Erythroblast (primary cell): ENCODE data around the gene PGD.
"Not testable (repeated sequence)": the region's sequence is repeated elsewhere in the genome, so short reads cannot be mapped to it uniquely, and the experiment has no call there.

Experiments
- DNase-seq, 2 experiments: peaks; one replicate each; lab custom pipeline; 2025; lab: John Stamatoyannopoulos, UW
- GATA1 ChIP-seq: IDR thresholded peaks from 2 replicates; pipeline ENCODE4 v1.6.1; 2011; ENCODE audit warnings: low read depth, mild to moderate bottlenecking, control low read depth, low read length, moderate library complexity
- POLR2A ChIP-seq: IDR thresholded peaks from 2 replicates; pipeline ENCODE4 v1.6.1; 2011; ENCODE audit warnings: mild to moderate bottlenecking, low read length

PGD gene

DNA sequence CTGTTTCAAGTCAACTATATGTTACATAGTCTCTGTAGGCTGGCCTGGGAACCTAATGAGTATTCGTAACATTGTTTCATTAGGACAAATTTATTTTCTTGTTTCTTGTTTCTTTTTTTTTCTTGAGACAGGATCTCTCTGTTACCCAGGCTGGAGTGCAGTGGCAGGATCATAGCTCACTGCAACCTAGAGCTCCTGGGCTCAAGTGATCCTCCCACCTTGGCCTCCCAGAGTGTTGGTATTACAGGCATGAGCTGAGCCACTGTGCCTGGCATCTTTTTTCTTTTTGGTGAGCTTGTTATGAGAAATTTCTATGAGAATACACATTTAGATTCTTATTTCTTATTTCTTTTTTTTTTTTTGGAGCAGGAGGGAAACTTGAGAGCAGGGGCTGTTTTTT lies 38.2 kb downstream of the PGD start:
- TF ChIP-seq POLR2A: no peak
- no peak for TF ChIP-seq GATA1
- no peak for DNase-seq

DNA sequence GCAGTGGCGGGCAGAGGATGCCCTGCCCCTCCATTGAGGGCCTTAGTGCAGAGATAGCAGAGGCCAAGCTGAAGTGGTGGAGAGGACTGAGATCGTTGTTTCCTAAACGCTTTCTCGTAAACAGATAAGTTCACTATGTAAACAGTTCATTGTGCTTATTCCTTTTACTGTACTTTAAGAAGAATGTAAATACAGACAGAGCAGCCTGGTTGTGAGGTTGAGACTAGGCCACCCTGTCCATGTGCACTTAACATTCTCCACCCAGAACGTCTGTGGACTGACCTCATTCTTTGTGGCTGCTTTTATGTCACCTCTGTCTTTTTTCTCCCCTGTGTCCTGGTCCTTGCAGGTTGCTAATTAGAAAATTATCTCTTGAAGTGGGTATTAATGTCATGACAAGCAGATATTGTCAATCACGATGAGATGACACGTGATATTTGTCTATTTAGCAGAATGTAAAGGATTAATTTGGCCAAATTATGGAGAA lies 39.9 kb downstream of the PGD start:
- no peak for TF ChIP-seq POLR2A
- no peak for TF ChIP-seq GATA1

DNA sequence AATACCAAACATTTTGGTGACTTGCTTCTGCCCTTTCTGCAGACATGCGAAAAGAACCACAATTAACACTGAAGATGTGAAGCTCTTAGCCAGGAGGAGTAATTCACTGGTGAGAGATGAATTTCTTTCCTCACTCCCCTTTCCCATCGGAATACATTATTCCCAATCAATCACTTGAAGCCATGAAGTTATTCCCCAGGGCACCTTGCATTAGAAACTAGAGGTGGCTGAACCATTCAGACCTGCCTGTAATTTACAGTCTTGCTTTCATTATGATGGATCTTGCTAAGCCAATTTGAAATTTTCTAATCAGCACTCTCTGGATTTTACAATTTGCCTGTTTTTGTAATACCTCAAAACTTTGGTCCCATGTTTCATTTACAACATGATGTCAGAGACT lies 41.4 kb downstream of the PGD start:
- no peak for TF ChIP-seq POLR2A
- TF ChIP-seq GATA1: no peak
- no peak for DNase-seq

More for the DNA sequence above, 39.9 kb downstream of the PGD start:
- no peak for DNase-seq

DNA sequence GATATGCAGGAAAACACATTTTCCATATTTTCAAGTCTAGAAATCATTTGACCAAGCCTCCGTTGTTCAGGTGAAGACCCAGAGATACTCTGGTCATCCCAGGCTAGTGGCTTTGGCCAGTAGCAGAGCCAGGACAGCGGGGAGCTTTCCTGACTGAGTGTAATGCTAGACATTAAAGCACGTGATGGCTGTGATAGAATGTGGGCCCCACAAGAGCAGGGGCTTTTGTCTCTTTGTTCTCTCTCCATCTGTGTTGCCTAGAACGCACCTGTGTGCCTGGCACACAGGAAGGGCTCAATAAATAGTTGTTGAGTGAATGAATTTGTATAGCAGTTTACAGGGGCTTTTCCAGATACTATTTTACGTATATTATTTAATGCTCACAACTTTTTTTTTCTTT lies 41.9 kb downstream of the PGD start:
- TF ChIP-seq GATA1 (no peak), POLR2A (no peak)
- DNase-seq: no peak

DNA sequence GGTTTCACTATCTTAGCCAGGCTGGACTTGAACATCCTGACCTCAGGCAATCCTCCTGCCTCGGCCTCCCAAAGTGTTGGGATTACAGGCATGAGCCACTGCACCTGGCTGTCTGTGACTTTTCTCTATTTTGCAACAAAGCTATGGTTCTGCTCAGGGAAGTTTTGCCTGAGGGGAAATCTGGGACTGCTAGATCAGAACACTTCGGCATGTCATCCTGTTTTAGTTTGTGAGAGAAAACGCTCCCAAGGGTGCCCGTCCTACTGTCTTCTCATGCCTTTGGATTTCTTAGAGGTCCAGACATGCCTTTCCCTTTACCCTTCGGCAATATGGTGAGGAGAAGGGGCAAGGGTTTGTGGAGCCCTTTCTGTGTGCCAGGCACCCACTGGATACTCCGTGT lies 45.4 kb downstream of the PGD start:
- no peak for DNase-seq
- TF ChIP-seq GATA1 (no peak), POLR2A (no peak)

DNA sequence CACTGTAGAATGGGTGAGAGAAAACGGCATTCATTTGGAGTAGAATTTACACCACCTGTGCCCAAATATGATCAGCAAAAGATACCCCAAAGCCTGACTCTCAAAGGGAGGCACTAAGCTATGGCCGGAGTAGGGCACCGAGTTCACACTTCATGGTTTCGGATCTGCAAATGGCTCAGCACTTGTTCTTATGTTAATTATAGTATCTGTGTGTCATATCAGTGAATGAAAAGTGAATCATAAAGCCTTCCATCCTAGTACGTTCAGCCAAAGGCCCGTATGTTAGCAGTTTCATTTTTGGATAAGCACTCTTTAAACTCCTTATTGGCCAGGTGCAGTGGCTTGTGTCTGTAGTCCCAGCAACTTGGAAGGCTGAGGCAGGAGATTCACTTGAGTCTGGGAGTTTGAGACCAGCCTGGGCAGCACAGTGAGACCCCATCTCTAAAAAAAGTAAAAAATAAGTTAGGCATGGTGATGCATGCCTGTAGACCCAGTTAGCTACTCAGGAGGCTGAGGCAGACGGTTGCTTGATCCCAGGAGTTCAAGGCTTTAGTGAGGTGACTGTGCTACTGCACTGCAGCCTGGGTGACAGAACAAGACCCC lies 46.0 kb downstream of the PGD start:
- TF ChIP-seq POLR2A (no peak), GATA1 (no peak)
- DNase-seq: no peak

DNA sequence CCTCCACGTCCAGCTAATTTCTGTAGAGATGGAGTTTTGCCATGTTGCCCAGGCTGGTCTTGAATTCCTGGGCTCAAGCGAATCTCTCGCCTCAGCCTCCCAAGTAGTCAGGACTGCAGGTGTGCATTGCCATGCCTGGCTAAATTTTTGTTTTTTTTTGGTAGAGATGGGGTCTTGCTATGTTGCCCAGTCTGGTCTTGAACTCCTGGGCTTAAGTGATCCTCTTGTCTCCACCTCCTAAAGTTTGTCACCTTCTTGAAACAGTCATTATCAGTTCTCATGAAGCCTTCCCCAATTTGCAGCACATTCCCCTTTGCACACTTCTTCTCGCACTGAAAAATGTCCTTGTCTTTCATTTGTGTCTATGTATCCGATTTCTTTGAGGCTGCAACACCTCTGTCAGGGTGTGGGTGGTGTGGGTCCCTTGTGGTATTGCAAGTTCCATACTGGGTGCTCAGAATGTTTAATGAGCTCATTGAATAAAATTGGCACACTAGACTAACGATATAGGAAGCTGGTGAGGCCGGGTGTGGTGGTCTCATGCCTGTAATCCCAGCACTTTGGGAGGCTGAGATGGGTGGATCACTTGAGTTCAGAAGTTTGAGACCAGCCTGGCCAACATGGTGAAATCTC lies 48.0 kb downstream of the PGD start:
- DNase-seq: no peak
- TF ChIP-seq GATA1: no peak
- TF ChIP-seq POLR2A: no peak

DNA sequence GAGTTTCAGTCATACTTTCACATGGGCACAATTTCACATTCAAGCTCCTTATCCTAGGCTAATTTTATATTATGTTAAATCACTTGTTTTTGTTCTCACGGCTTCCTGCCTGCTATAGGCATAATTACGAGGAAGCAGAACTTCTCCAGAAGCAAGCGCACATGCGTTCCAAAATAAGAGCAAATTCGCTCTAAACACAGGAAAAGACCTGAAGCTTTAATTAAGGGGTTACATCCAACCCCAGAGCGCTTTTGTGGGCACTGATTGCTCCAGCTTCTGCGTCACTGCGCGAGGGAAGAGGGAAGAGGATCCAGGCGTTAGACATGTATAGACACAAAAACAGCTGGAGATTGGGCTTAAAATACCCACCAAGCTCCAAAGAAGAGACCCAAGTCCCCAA lies 50.9 kb downstream of the PGD start, which contains the start of gene CORT:
Gene CORT (plus strand): TSS at position 281 of the 400 bp plus-strand sequence. CDS start 193 bp downstream, outside the sequence.
- no peak for DNase-seq
- TF ChIP-seq POLR2A: no peak
- no peak for TF ChIP-seq GATA1

DNA sequence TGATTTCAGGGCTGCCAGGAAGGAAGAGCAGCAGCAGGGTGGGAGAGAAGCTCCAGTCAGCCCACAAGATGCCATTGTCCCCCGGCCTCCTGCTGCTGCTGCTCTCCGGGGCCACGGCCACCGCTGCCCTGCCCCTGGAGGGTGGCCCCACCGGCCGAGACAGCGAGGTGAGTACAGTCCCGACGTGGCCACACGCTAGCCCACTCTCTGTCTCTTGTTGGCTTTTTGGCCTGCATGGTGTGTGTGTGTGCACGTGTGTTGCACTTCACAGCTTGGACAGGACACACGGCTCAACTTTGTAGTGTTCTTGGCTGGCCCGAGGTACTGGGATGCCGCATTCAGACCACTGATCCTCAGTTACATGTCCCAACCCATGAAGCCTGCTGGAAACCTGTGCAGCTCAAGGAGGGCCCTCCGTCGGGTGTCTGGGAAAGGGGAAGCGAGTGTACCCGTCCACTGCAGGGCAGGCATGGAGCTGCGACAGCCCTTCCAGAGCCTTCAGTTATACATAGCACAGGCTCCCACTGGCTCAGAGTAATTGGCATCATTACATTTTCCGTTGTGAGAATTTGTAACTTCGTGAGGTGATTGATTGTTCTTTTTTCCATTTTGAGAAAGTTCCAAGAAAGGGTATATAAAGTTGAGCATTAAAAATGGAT lies 51.4 kb downstream of the PGD start:
- TF ChIP-seq GATA1 (no peak), POLR2A (no peak)
- DNase-seq: no peak

DNA sequence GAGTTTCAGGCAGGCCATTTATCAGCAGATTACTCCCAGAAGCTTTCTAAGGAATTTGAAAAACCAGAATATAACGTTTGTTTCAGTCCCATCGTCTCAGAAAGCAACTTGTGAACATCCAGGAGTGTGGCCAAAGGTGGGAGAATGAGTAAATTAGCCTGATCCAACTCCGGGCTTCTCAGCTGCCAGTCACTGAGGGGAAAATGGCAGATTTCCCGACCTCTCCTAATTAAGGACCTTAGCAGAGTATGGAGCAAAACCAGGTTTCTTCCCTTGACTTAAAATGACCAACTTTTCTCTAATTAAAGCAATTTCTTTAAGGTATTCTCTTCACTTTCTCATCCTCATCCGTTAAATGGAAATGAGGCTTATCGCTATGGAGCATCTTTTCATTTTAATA lies 52.0 kb downstream of the PGD start:
- no peak for DNase-seq
- TF ChIP-seq GATA1 (no peak), POLR2A (no peak)

DNA sequence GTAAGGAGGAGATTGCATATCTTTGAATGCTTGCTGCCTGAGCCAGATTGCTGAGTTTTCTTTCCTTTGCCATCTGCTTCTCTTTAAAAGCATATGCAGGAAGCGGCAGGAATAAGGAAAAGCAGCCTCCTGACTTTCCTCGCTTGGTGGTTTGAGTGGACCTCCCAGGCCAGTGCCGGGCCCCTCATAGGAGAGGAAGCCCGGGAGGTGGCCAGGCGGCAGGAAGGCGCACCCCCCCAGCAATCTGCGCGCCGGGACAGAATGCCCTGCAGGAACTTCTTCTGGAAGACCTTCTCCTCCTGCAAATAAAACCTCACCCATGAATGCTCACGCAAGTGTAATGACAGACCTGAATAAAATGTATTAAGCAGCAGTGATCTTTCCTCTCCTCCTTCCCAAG lies 52.4 kb downstream of the PGD start:
- TF ChIP-seq GATA1 (no peak), POLR2A (no peak)
- no peak for DNase-seq

DNA sequence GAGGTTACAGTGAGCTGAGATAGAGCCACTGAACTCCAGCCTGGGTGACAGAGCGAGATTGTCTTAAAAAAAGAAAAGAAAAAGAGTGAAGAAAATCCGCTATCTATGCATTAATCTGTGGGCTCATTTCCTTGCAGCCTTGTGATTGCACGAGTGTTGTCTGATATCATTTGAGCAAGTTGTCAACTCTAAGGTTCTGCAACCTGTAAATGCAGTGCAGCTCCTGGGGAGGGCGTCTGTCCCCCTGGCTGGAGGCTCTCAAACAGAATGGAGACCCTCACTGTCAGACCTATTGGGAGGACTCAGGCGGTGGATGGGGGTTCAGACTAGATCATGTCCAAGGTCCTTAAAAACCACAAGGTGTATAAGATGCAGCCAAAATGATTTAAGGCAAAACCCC lies 57.2 kb downstream of the PGD start:
- DNase-seq: peak in 1 of 2 experiments; percentile 36
- TF ChIP-seq POLR2A (no peak), GATA1 (no peak)

DNA sequence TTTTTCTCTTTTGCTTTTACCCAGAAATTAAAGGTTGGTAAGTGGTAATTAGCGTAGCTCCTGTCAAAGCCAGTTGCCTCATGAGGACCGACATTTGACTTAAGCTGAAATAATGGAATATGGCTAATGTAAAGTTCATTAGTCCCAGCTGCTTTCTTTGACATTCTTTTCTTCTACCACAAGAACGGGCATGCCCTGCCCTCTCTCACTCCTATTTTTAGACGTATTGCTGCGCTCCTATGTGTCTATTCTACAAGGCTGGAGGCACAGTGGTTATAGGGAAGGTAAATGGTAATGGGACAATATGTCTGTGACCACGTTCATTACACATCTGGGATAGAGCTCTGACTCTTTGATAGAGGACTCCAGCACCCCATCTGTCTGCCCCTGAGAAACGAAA lies 57.8 kb downstream of the PGD start:
- DNase-seq: no peak

DNA sequence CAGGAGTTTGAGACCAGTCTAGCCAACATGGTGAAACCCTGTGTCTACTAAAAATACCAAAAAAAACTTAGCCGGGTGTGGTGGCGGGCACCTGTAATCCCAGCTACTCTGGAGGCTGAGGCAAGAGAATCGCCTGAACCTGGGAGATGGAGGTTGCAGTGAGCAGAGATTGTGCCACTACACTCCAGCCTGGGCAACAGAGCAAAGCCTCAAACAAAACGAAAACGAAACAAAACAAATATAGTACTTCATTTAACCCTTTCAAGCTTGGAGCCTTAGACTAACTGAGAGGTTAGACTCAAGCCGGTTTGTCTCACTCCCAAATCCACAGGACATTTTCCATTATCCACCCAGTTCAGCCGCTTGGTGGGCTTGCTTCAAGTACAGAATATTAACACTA lies 58.6 kb downstream of the PGD start:
- DNase-seq: not testable (repeated sequence)

More for the DNA sequence above, 57.8 kb downstream of the PGD start:
- TF ChIP-seq POLR2A (no peak), GATA1 (no peak)

DNA sequence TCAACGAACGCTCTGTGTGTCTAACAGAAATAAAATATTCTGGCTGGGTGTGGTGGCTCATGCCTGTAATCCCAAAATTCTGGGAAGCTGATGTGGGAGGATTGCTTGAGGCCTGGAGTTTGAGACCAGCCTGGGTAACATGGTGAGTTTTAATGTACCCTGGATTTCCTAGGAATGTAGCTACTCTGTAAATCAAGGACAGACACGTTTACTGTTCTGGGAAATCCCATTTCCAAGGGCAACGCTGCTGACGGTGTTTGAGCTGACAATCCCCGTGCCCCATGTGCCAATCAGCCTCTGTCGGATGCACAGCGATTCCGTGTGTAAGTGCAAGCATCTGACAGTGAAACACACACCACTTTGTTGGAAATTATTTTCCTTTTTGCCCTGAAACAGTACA lies 59.0 kb downstream of the PGD start:
- DNase-seq: no peak
- TF ChIP-seq GATA1 (no peak), POLR2A (no peak)
